Dedifferentiated amniotic fluid mesenchymal stem cell (primary cell): ENCODE data around the gene PRKG1.

Experiments
- DNase-seq: peaks from one replicate; pipeline ENCODE4 v3.0.0-alpha.2; 2016; ENCODE audit errors: extremely low spot score

PRKG1 gene

GRCh38 chr10:52256832-52257691, 1182.8 kb downstream of the PRKG1 start:
- DNase-seq = no peak

GRCh38 chr10:52257692-52258075, 1183.4 kb downstream of the PRKG1 start:
- DNase-seq = no peak

DNA sequence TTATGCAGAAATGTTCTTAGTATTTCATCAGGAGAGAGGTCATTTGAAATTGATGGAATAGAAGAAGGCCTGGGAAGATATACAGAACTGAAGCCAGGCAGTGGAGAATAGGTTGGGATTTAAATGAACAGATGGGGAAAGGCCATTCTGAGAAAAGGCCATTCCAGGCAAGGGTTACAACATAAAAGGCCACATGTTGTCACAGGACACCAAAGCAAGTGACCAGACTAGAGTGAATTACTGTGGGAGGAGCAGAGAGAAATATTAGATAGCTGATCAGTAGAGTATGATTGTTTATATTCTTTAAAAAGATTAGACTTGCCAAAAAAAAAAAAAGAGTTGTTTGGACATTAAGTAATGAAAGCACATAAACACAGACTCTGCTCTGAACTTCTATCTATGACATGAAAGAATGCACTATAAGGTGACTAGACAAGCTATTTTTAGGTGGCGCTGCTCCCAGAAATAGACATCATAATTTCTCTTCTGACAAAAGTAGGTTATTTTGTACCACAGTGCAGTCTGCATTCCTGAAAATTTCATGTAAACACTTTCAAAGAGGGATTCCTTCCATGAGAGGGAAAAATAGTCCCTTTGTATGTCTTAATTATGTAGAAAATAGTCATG, 1184.6 kb downstream of the PRKG1 start:
- no peak for DNase-seq

DNA sequence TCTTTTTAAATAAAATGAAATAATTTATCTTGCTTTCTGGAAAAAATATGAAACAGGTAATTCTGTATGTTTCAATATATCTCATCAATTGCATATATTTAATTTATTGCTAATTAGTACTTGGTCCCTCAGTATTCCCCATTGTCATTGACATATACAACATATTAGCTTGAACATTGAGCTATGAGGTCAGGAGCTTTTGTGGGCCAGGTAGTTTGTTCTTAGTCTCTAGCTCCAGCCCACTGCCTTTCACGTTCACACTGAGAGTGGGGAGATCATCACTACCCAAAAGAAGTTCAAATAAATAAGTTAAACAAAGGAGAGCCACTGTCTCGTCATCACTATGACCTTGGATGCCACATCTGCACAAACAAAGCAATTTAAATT, 1185.1 kb downstream of the PRKG1 start:
- no peak for DNase-seq

DNA sequence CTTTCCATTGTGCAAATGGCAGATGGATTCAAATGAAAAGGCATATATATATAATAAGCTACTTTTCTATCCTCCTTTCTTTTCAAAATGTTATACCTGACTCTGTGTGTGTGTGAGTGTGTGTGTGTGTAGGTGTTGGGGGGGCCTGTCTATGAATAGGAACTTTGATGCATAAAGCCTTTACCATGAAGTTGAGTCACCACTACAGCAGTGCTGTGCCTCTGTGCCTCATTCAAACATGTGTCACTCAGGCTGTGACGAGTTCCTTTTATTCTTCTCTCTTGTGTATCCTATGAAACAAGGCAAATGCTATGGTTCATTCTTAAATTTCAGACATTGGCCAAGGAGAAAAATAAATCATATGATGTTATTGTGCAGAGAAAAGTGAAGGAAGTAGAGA, 1187.1 kb downstream of the PRKG1 start:
- no peak for DNase-seq

- no peak for DNase-seq
These were observed 1191.0 kb downstream of the PRKG1 start for GRCh38 chr10:52265131-52265926.

GRCh38 chr10:52266858-52267257, 1192.6 kb downstream of the PRKG1 start:
- no peak for DNase-seq

DNA sequence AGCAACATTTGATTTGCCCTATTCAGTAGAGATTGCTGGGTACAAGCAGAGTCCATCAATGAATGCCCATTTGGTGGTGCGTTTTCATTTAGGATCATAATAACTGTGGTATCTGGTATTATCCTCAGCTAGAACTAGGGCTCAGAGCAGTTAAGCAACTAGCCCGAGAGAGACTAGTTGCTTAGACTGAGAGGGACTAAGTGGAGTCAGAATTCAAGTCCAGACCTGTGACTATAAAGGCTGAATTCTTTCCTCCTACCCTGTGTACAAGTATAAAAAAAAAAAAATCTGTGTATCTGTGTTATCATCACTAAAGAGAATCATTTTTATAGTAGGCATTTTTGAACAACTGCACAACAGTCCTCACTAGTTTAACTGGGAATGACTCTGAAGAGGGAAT, 1194.5 kb downstream of the PRKG1 start:
- no peak for DNase-seq

DNA sequence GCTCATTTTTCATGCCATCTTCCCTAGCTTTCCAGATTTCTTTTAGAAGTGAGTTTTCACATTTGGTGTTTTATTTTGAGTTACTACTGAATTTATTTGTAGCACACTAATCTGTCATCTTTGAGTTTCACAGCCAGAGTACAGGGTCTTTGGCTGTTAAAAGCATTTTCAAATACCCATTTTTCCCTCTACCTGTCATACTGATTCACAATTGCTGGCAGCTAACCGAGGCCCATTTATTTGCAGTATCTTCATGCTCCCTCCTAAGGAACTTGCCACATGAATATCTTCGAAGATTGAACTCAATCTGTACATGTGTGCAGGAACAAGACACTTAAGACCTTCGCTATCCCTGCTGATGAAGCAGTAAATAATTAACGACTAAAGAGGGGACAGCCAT, 1194.9 kb downstream of the PRKG1 start:
- no peak for DNase-seq

GRCh38 chr10:52276163-52276562, 1201.9 kb downstream of the PRKG1 start:
- DNase-seq = no peak

GRCh38 chr10:52276986-52277385, 1202.7 kb downstream of the PRKG1 start:
- no peak for DNase-seq

DNA sequence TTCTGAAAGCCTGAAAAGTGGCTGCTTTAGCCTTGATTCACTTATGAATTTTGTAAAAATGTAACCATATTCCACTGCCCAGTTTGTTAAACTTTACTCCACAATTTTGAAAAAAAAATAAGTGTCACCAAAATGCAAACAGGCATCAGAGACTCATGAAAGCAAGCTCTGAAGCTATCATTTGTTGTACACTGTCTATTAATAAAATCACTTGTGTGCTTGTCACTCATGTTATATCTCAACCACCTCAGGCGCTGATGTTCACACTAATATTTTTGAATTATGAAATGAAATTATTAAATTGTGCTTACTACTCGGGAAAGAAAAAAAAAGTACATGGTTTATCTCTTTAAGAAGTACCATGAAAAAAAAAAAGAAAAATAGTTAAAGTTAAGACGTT, 1205.3 kb downstream of the PRKG1 start:
- DNase-seq = no peak

DNA sequence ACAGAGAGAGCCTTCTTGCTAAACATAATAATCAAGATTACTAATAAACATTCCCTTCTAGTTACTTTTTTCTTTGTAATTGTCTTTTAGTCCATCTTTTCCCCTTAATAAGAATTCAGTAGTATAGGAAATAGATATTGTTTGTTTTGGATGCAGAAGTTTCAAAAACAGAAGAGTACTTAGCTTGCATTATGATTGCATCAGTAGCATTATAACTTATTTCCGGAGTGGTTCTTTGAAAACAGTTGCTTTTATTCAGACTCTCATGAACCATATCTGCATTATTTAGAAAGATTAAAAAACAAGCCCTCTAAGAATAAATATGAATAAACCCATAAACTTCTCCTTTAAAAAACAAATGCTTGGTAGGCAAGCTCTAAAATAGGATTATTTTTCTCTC, 1205.8 kb downstream of the PRKG1 start:
- DNase-seq = peak; percentile 77

DNA sequence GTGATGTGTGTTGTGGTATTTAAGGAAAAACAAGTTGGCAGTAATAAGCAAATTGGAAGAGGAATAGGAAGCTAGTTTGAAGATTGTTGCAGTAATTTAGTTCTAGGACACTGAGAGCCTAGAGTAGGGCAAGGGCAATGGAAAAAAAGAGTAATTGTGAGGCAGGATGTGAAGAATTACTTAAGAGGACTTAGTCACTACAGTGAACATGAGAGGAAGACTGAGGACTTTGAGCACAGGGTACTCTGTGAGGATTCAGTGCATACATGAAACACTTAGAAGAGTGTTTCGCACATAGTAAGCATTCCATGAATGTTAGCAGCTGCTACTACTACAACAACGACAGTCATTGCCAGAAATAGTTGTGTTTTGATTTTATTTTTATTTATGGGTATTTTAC, 1208.9 kb downstream of the PRKG1 start:
- DNase-seq = no peak

GRCh38 chr10:52284416-52285013, 1210.2 kb downstream of the PRKG1 start:
- no peak for DNase-seq

DNA sequence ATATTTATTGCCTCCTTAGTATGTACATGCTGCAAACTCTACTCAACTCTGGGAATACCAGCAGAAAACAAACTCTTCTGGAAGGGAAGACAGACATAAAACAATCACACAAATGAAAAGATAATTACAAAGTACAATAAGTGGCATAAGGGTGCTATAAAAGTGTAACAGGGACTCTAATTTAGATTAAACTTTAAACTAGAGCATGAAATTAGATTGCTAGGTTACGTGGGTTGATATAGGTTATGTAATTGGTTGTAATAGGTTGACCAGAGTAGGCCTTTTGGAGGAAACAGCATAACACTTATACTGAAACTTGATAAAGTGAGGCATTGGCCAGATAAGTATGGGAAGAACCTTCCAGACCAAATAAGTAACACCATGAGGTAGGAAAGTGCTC, 1213.6 kb downstream of the PRKG1 start:
- DNase-seq = no peak

GRCh38 chr10:52297747-52298146, 1223.5 kb downstream of the PRKG1 start:
- no peak for DNase-seq

- DNase-seq = no peak
These were observed 1226.5 kb downstream of the PRKG1 start for GRCh38 chr10:52300599-52301277.

GRCh38 chr10:52308251-52309031, 1234.2 kb downstream of the PRKG1 start:
- peak; percentile 63 for DNase-seq

DNA sequence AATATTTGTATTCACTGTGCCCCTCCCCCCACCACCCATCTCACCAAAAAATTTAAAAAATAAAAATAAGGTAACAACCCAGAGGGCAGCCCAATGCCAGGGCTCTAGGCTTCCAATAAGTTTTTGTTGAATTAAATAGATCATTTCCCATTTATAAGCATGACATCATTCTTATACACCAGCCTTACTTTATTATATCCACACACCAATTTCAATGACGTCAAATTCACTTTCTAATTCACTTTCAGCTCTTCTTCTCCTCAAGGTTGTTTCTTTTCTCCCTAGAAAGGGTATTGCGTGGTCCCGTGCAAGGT, 1238.6 kb downstream of the PRKG1 start:
- DNase-seq = no peak
